HG03342 (cell line): ENCODE results near the gene PRRX1.

Source experiments
- ATAC-seq: cut with Tn5 transposase; IDR thresholded peaks from one replicate; pipeline ENCODE4 v1.9.1; 2021; ENCODE audit warnings: mild to moderate bottlenecking, moderate library complexity; ENCODE audit not compliant: unreplicated experiment

PRRX1 gene

GRCh38 chr1:170686291-170686690 lies 22.4 kb downstream of the PRRX1 start:
- ATAC-seq, result no peak

- no peak for ATAC-seq
Measured at GRCh38 chr1:170687621-170688020, 23.7 kb downstream of the PRRX1 start.

GRCh38 chr1:170691258-170691657 lies 27.3 kb downstream of the PRRX1 start:
- no peak for ATAC-seq

GRCh38 chr1:170692866-170693575 lies 29.1 kb downstream of the PRRX1 start:
- ATAC-seq, result no peak

GRCh38 chr1:170694172-170694926 lies 30.4 kb downstream of the PRRX1 start:
- no peak for ATAC-seq

- no peak for ATAC-seq
Measured at GRCh38 chr1:170695955-170696590, 32.1 kb downstream of the PRRX1 start.

GRCh38 chr1:170696591-170697290 lies 32.8 kb downstream of the PRRX1 start:
- no peak for ATAC-seq

- no peak for ATAC-seq
Measured at GRCh38 chr1:170697316-170697715, 33.4 kb downstream of the PRRX1 start.

GRCh38 chr1:170698301-170699275 lies 34.7 kb downstream of the PRRX1 start:
- no peak for ATAC-seq

- ATAC-seq, result no peak
Measured at GRCh38 chr1:170699696-170700095, 35.8 kb downstream of the PRRX1 start.

GRCh38 chr1:170700842-170701615 lies 37.1 kb downstream of the PRRX1 start:
- no peak for ATAC-seq

- ATAC-seq, result no peak
Measured at GRCh38 chr1:170701962-170702361, 38.0 kb downstream of the PRRX1 start.

- ATAC-seq, result no peak
Measured at GRCh38 chr1:170703591-170703990, 39.7 kb downstream of the PRRX1 start.

GRCh38 chr1:170704256-170704655 lies 40.3 kb downstream of the PRRX1 start:
- ATAC-seq, result no peak

GRCh38 chr1:170705981-170706380 lies 42.0 kb downstream of the PRRX1 start:
- no peak for ATAC-seq

- ATAC-seq, result no peak
Measured at GRCh38 chr1:170707117-170707516, 43.2 kb downstream of the PRRX1 start.

GRCh38 chr1:170707959-170708655 lies 44.2 kb downstream of the PRRX1 start:
- ATAC-seq, result no peak

GRCh38 chr1:170711682-170712081 lies 47.8 kb downstream of the PRRX1 start:
- ATAC-seq, result no peak

- no peak for ATAC-seq
Measured at GRCh38 chr1:170714163-170714562, 50.2 kb downstream of the PRRX1 start.
